ENCODE results near the gene METTL13. TPM values are rescaled to one million over a fixed set of nuclear protein-coding genes. Genes with fewer than 3 reads are reported as not detected.

Gene METTL13

DNA sequence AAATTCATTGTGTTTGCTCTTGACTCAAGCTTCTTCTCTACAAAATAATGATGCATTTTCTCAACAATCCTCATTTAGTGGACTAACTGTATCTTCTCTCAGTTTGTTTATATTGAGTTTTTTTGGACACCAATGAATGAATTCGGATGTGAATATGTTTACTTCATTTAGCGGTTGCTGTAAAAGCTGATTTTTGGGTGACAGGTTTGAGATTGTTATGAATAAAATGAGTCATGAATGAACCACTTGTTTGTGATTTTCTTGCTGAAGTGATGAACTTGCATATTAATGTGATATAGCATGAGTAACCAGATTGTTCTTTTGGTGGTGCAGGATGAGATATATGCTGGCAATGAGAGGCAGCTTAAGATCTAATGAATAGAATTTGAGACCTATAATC is 62.9 kb downstream of the METTL13 start:
- Histone ChIP-seq H3K4me2 (ENCODE audit: insufficient read depth, low read length, poor library complexity, severe bottlenecking) (no peak overlapping the region), H3K18ac (ENCODE audit: low read length) (no peak overlapping the region), H2BK15ac (ENCODE audit: low read length) (no peak overlapping the region), H2BK120ac (ENCODE audit: low read depth, low read length) (no peak overlapping the region), H3K23ac (ENCODE audit: low read depth, low read length, poor library complexity) (no peak overlapping the region), H4K8ac (ENCODE audit: low read depth, low read length) (no peak overlapping the region), H4K91ac (ENCODE audit: low read depth, low read length, poor library complexity) (no peak overlapping the region), H3K79me1 (ENCODE audit: low read depth, low read length) (no peaks in the 10 kb centered on the region), H3K14ac (ENCODE audit: low read length) (no peak overlapping the region), H2BK5ac (ENCODE audit: low read length) (no peak overlapping the region), H3K9me3 (replicated peaks in 1 of 2; ENCODE audit: control insufficient read depth in 2 of 2, insufficient read depth in 1 of 2, low read depth in 1 of 2, low read length in 2 of 2) (peaks cover 0 to 3% of the 10 kb centered on the region in 2 donors), H3K4me3 (ENCODE audit: low read length in 2 of 2) (no peak overlapping the region), H3K9ac (ENCODE audit: low read depth, low read length, poor library complexity) (no peak overlapping the region), H3K4ac (ENCODE audit: low read length) (no peak overlapping the region), H2AK5ac (ENCODE audit: low read depth, low read length) (no peak overlapping the region), H3K36me3 (replicated peaks in 1 of 2; ENCODE audit: control insufficient read depth in 2 of 2, insufficient read depth in 2 of 2, low read length in 2 of 2) (no peaks in the 10 kb centered on the region), H3K27ac (replicated peaks; ENCODE audit: low read length) (no peak overlapping the region), H3K27me3 (ENCODE audit: control insufficient read depth in 3 of 3, insufficient read depth in 3 of 3, low read depth in 1 of 3, low read length in 3 of 3) (peaks cover 0 to 47% (median 7%) of the 10 kb centered on the region in 3 experiments), H2BK12ac (ENCODE audit: low read length) (no peak overlapping the region), H2AFZ (ENCODE audit: low read length) (no peak overlapping the region), H3K4me1 (ENCODE audit: control insufficient read depth in 2 of 2, insufficient read depth in 1 of 2, low read depth in 1 of 2, low read length in 2 of 2) (peaks cover 0 to 3% of the 10 kb centered on the region in 2 donors)
- DNase-seq (ENCODE audit: low spot score): no peak
- WGBS, 2 donors (ENCODE audit: extremely low coverage in 2 of 2, insufficient read length in 2 of 2, insufficient replicate concordance in 1 of 2): no CpG with 5 or more reads among the region's 2 CpGs

DNA sequence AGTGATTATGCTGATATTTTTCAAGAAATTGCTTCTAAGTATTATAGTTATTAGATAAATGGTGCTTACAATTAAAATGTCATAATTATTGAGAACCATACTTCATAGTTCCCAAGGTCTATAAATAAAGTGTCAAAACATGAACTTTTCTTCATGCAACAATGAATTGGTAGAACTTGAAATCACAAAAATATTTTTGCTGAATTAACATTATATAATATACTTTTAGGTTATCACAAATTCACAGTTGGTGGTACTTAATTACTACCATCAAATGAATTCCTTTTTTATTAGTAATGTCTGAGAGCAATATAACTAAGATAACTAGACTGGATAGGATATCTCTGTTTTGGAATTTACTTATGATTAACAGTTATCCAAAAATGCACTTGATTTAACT is 64.5 kb downstream of the METTL13 start:
- Histone ChIP-seq H3K4me3 (ENCODE audit: low read length in 2 of 2) (no peak overlapping the region), H2AK5ac (ENCODE audit: low read depth, low read length) (no peak overlapping the region)

More for the DNA sequence above, 64.5 kb downstream of the METTL13 start:
- H4K91ac ChIP-seq (ENCODE audit: low read depth, low read length, poor library complexity): no peak overlapping the region
- no peak for DNase-seq (ENCODE audit: low spot score)
- H4K8ac ChIP-seq (ENCODE audit: low read depth, low read length): no peak overlapping the region
- no peak overlapping the region for H3K4ac ChIP-seq (ENCODE audit: low read length)
- H3K79me1 ChIP-seq (ENCODE audit: low read depth, low read length): no peaks in the 10 kb centered on the region
- no peak overlapping the region for H2AFZ ChIP-seq (ENCODE audit: low read length)
- H3K9ac ChIP-seq (ENCODE audit: low read depth, low read length, poor library complexity): no peak overlapping the region
- H3K27me3 ChIP-seq (ENCODE audit: control insufficient read depth in 3 of 3, insufficient read depth in 3 of 3, low read depth in 1 of 3, low read length in 3 of 3): peaks cover 0 to 32% (median 3%) of the 10 kb centered on the region in 3 experiments
- H3K18ac ChIP-seq (ENCODE audit: low read length): no peak overlapping the region
- no peaks in the 10 kb centered on the region for H3K9me3 ChIP-seq (replicated peaks in 1 of 2; ENCODE audit: control insufficient read depth in 2 of 2, insufficient read depth in 1 of 2, low read depth in 1 of 2, low read length in 2 of 2)
- H3K4me1 ChIP-seq (ENCODE audit: control insufficient read depth in 2 of 2, insufficient read depth in 1 of 2, low read depth in 1 of 2, low read length in 2 of 2): peaks cover 0 to 2% of the 10 kb centered on the region in 2 donors
- H2BK5ac ChIP-seq (ENCODE audit: low read length): no peak overlapping the region
- no peak overlapping the region for H2BK120ac ChIP-seq (ENCODE audit: low read depth, low read length)
- no peak overlapping the region for H2BK12ac ChIP-seq (ENCODE audit: low read length)
- H2BK15ac ChIP-seq (ENCODE audit: low read length): no peak overlapping the region
- no peak overlapping the region for H3K23ac ChIP-seq (ENCODE audit: low read depth, low read length, poor library complexity)
- H3K4me2 ChIP-seq (ENCODE audit: insufficient read depth, low read length, poor library complexity, severe bottlenecking): no peak overlapping the region
- no peak overlapping the region for H3K14ac ChIP-seq (ENCODE audit: low read length)
- H3K36me3 ChIP-seq (replicated peaks in 1 of 2; ENCODE audit: control insufficient read depth in 2 of 2, insufficient read depth in 2 of 2, low read length in 2 of 2): no peaks in the 10 kb centered on the region
- H3K27ac ChIP-seq (replicated peaks; ENCODE audit: low read length): no peak overlapping the region

Small RNA genes within 50 kb of the gene (small RNA-seq; reads per million reads assigned to genes)
- gene RF00601 (ENCODE audit: insufficient read depth): not detected
